GM12865 (cell line): ENCODE data around the gene SEL1L3.

ENCODE experiments used
- DNase-seq: peaks from one replicate; pipeline ENCODE4 v3.0.0; 2010; ENCODE audit warnings: low read depth
- H3K4me3 ChIP-seq: 2 replicates; pipeline ENCODE4 v1.5.1; 2011; ENCODE audit warnings: mild to moderate bottlenecking, low read depth, low read length, control low read depth
- TF ChIP-seq, protein P1 (sequence below): IDR thresholded peaks from 2 replicates; pipeline ENCODE4 v1.5.1; 2011; ENCODE audit warnings: low read length, control low read depth, low read depth, inconsistent platforms; ENCODE audit not compliant: insufficient read depth; ENCODE audit errors: missing control alignments

The SEL1L3 gene

GRCh38 chr4:25842229-25842845, 20.5 kb downstream of the SEL1L3 start:
- H3K4me3 ChIP-seq: no peak overlapping the region
- peak; percentile 34 for DNase-seq
- TF ChIP-seq, protein P1, sequence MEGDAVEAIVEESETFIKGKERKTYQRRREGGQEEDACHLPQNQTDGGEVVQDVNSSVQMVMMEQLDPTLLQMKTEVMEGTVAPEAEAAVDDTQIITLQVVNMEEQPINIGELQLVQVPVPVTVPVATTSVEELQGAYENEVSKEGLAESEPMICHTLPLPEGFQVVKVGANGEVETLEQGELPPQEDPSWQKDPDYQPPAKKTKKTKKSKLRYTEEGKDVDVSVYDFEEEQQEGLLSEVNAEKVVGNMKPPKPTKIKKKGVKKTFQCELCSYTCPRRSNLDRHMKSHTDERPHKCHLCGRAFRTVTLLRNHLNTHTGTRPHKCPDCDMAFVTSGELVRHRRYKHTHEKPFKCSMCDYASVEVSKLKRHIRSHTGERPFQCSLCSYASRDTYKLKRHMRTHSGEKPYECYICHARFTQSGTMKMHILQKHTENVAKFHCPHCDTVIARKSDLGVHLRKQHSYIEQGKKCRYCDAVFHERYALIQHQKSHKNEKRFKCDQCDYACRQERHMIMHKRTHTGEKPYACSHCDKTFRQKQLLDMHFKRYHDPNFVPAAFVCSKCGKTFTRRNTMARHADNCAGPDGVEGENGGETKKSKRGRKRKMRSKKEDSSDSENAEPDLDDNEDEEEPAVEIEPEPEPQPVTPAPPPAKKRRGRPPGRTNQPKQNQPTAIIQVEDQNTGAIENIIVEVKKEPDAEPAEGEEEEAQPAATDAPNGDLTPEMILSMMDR: peak; percentile 26

DNA sequence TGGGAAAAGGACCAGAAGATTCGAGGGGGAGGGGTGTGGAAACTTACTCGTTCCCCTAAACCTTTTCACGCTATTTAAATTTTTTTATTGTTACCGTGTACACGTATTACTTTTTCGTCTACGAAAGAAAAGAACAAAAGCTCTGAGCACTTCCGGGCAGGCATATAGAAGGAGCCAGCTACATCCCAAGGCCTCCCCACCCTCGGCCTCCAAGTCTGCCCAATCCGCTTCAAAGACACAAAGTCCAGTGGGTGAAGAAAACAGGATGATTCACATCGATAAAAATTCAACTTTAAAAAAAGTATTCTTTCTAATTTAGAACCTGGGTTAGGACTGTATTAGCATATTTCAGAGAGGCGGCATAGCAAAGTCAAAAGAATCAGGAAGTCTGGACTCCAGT, 23.1 kb downstream of the SEL1L3 start:
- no peak for DNase-seq
- no peak overlapping the region for H3K4me3 ChIP-seq
- TF ChIP-seq, protein P1: no peak

GRCh38 chr4:25839233-25839632, 23.6 kb downstream of the SEL1L3 start:
- no peak for DNase-seq
- TF ChIP-seq, protein P1: no peak
- no peak overlapping the region for H3K4me3 ChIP-seq

- no peak for DNase-seq
- TF ChIP-seq, protein P1: no peak
- H3K4me3 ChIP-seq: no peak overlapping the region
Measured at GRCh38 chr4:25838526-25838925, 24.3 kb downstream of the SEL1L3 start.

DNA sequence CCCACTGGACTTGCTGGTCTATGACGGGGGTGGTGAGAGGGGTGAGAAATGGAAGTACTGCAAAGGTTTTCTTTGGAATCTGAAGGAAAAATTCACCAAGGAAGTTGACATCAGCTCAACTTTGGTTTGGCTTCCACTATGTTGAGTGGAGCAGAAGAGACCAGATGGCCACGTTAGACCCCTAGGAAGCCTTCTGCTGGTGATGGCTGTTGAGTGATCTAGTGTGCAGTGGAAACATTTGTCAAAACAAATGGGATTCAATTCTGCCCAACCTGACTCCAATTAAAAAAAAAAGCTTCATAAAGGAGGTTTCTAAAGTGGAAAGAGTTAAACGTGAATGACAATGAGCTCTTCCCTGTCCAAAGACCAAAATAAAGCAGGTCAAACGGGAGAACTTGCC, 25.7 kb downstream of the SEL1L3 start:
- H3K4me3 ChIP-seq: no peak overlapping the region
- DNase-seq: no peak
- TF ChIP-seq, protein P1: no peak

DNA sequence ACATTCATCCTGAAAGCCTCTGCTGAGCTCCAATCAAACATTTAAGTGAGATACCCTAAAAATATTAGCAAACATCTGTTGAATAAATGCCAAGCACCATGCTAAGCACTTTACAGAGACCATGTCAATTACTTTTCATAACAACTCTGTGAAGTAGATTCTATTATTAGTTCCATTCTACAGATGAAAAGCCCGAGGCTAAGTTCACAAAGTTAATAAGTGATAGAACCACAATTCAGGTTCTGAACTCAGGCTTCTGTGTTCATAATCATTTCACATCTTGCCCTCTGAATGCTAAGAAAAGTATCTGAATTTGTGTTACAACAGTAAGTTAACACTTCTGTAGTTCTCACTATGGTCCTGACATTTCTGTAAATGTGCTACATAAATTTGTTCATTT, 27.4 kb downstream of the SEL1L3 start:
- DNase-seq: no peak
- H3K4me3 ChIP-seq: no peak overlapping the region
- TF ChIP-seq, protein P1: no peak
